Measurements from ENCODE around the gene TCHH. TPM values are rescaled to one million over a fixed set of nuclear protein-coding genes. Genes with fewer than 3 reads are reported as not detected.

Gene TCHH
- total and polyA plus RNA-seq, 8 donors, result 0.03 to 0.42 (median 0.06) TPM; not detected in 1

DNA sequence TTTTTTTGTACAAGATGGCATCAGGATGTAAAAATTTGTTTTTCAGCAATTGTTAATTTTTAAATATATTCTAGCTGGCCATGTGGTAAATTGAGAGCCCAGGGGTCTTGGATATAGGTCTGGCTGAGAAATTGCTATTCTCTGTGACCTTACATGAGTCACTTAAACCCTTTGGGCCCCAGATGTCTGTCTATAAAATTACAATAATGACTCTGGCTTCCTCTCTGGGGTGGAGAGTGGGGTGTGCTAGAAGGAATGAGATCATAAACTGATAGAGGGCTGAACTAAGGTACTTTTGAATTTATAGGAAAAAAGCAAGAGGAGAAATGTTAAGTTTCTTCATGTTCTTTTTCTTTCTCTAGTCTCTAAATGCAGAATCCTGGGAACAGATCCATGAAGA is 12.4 kb upstream of the TCHH start:
- Histone ChIP-seq H3K27ac (no peak overlapping the region), H3K9me3 (no peaks in the 10 kb centered on the region), H3K4me3 (no peak overlapping the region), H3K36me3 (no peaks in the 10 kb centered on the region), H3K27me3 (peaks cover 0 to 4% (median 2%) of the 10 kb centered on the region in 4 donors), H3K4me1 (no peaks in the 10 kb centered on the region)
- no peak for DNase-seq
- no peak for ATAC-seq
- TF ChIP-seq, protein P1, sequence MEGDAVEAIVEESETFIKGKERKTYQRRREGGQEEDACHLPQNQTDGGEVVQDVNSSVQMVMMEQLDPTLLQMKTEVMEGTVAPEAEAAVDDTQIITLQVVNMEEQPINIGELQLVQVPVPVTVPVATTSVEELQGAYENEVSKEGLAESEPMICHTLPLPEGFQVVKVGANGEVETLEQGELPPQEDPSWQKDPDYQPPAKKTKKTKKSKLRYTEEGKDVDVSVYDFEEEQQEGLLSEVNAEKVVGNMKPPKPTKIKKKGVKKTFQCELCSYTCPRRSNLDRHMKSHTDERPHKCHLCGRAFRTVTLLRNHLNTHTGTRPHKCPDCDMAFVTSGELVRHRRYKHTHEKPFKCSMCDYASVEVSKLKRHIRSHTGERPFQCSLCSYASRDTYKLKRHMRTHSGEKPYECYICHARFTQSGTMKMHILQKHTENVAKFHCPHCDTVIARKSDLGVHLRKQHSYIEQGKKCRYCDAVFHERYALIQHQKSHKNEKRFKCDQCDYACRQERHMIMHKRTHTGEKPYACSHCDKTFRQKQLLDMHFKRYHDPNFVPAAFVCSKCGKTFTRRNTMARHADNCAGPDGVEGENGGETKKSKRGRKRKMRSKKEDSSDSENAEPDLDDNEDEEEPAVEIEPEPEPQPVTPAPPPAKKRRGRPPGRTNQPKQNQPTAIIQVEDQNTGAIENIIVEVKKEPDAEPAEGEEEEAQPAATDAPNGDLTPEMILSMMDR (IDR thresholded peaks at IDR 0.05), result no peak
- FAIRE-seq, result no peak
- intact Hi-C loops (cut with DNase I), result no loop called here

DNA sequence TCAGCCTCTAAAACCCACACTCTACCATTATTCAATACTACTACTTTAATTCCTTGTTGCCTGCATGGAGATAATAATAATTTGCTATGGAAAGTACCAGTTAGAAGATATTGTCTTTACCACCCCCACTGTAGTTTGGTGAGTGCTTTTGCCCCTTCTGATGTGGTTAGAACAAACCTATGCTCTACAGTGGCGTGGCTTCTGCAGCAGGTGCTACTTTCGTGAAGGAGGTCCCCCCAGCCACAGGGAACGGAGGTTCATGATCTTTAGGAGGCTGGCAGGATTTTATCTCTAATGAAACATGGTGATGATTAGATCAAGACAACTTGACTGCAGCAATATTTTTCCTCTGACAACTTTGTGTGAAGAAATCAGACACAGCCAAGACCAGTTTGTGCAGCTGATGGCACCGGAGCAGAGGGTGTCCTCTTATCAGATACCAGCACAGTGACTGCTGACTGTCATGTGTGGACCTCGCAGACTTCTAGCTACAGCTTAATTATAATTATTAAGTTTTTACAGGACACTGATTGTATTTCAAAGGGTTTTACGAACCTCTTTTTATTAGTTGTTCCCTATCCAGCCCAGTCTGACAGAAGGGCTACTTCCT is 10.7 kb upstream of the TCHH start:
- no peak for FAIRE-seq
- TF ChIP-seq, protein P1 (IDR thresholded peaks at IDR 0.05), result no peak
- intact Hi-C loops (cut with DNase I), result no loop called here
- no peak overlapping the region for H3K4me3 ChIP-seq
- peaks cover 0 to 4% (median 2%) of the 10 kb centered on the region in 4 donors for H3K27me3 ChIP-seq
- ATAC-seq, result no peak
- H3K36me3 ChIP-seq, result no peaks in the 10 kb centered on the region
- no peak for DNase-seq
- no peaks in the 10 kb centered on the region for H3K9me3 ChIP-seq
- no peak overlapping the region for H3K27ac ChIP-seq
- no peaks in the 10 kb centered on the region for H3K4me1 ChIP-seq
- 53 to 69% methylated on average over 6 of the region's 6 CpGs for WGBS, 2 donors

DNA sequence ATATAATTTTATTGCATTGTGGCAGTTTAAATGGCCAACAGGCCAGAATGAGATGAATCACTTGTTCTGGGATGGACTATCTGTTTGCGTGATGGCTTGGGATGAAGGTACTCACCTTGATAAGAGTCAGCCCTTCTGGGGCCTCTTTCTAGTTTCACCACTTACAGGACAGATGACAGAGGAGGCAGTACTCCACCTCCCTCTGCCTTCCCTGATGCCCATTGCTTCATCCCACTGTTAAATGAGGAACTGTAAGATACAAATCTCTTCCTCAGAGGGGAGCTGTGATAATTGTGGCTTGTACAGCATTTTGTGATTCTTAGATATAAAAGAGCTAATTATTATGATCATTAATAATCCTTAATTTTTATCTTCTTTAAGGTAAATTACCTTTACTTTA is 3.7 kb upstream of the TCHH start:
- no peak overlapping the region for H3K4me3 ChIP-seq
- H3K27me3 ChIP-seq, result peaks cover 0 to 19% (median 2%) of the 10 kb centered on the region in 4 donors
- TF ChIP-seq, protein P1 (IDR thresholded peaks at IDR 0.05), result no peak
- intact Hi-C loops (cut with DNase I), result no loop called here
- no peak for FAIRE-seq
- ATAC-seq, result no peak
- H3K27ac ChIP-seq, result no peak overlapping the region
- 93 to 96% methylated on average over 1 of the region's 1 CpG for WGBS, 2 donors
- H3K36me3 ChIP-seq, result no peaks in the 10 kb centered on the region
- H3K9me3 ChIP-seq, result no peaks in the 10 kb centered on the region
- DNase-seq, result no peak
- no peaks in the 10 kb centered on the region for H3K4me1 ChIP-seq

DNA sequence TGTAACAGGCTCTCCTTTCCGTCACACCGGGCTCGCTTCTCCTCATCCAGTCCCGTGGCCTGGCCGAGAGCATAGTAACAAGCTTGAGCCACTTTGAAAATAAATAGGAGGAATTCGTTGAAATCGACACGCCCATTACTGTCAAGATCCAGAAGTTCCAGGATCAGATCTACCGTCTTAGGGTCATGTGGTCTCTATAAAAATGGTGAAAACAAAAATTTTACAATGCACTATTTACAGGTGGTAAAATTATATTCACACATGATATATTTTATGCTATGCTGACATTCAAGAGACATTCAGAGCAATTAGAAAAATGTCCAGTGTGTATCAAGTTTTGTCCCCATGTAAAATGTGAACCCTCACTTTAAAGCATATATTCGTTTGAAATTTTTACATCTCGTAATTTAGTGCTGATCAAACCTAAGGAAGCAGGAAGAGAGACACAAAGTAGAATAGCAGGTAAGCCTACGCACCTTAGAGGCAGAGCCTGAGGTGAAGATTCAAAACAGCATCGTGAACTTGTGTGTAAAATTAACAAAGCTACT is 2.3 kb downstream of the TCHH start:
- no peak for FAIRE-seq
- no peaks in the 10 kb centered on the region for H3K36me3 ChIP-seq
- H3K4me1 ChIP-seq, result peaks cover 0 to 6% (median 5%) of the 10 kb centered on the region in 3 donors
- intact Hi-C loops (cut with DNase I), result no loop called here
- no peak for ATAC-seq
- H3K9me3 ChIP-seq, result no peaks in the 10 kb centered on the region
- H3K4me3 ChIP-seq, result no peak overlapping the region
- TF ChIP-seq, protein P1 (IDR thresholded peaks at IDR 0.05), result no peak
- 19 to 20% methylated on average over 13 of the region's 13 CpGs for WGBS, 2 donors
- no peak overlapping the region for H3K27ac ChIP-seq
- peaks cover 0 to 39% (median 8%) of the 10 kb centered on the region in 4 donors for H3K27me3 ChIP-seq
- DNase-seq, result no peak

Measured in pancreas (tissue), 10 donors.